Thoracic aorta (tissue), 2 donors: ENCODE measurements around the gene C1R. TPM values are rescaled to one million over a fixed set of nuclear protein-coding genes. Genes with fewer than 3 reads are reported as not detected.
"Not testable (repeated sequence)": the region's sequence is repeated elsewhere in the genome, so short reads cannot be mapped to it uniquely, and the experiment has no call there.

ENCODE experiments used
- ATAC-seq: fragments of 150-250 bp; one replicate; pipeline ENCODE4 v1.8.0; 2017; ENCODE audit warnings: low read depth; ENCODE audit not compliant: insufficient number of reproducible peaks, low FRiP score
- DNase-seq: peaks from one replicate; pipeline ENCODE4 v3.0.0-alpha.2; 2020; ENCODE audit warnings: low spot score
- H3K27ac ChIP-seq, 2 donors: fragments of 200-600 bp; sonication (generic); 1 replicate in 1 of 2; 2 replicates in 1 of 2; pipeline ENCODE4 v1.5.1; 2016; ENCODE audit warnings: mild to moderate bottlenecking in 2 of 2, moderate library complexity in 2 of 2
- H3K27me3 ChIP-seq: fragments of 200-600 bp; sonication (generic); replicated peaks from 2 replicates; pipeline ENCODE4 v1.6.0; 2016; ENCODE audit warnings: mild to moderate bottlenecking; ENCODE audit not compliant: insufficient read depth
- H3K36me3 ChIP-seq: fragments of 200-600 bp; sonication (generic); one replicate; pipeline ENCODE4 v1.5.1; 2016
- H3K4me1 ChIP-seq, 2 donors: fragments of 200-600 bp; sonication (generic); 1 replicate in 1 of 2; 2 replicates in 1 of 2; pipeline versions ENCODE4 v1.5.1 to v1.6.0; 2016; ENCODE audit warnings: low read depth in 2 of 2, mild to moderate bottlenecking in 1 of 2; ENCODE audit not compliant: control insufficient read depth in 1 of 2
- H3K4me3 ChIP-seq: fragments of 200-600 bp; sonication (generic); 2 replicates; pipeline ENCODE4 v1.5.1; 2016; ENCODE audit warnings: mild to moderate bottlenecking
- H3K9me3 ChIP-seq: fragments of 200-600 bp; sonication (generic); 2 replicates; pipeline ENCODE4 v1.5.1; 2016
- CTCF ChIP-seq: fragments of 200-600 bp; sonication (generic); IDR thresholded peaks from one replicate; pipeline ENCODE4 v1.5.1; 2019; ENCODE audit warnings: antibody characterized with exemption
- total RNA-seq, 2 donors: library from RNA; depleted of rRNA; stranded (reverse); fragments of >200 nt; gene quantifications; one replicate each; pipeline versions ENCODE4 v1.1.0 to v1.2.3, GENCODE V29; 2016

C1R gene
- total RNA-seq, 2 donors from 2014 or later = 811 to 997 TPM

GRCh38 chr12:7108796-7109571 is 16.7 kb upstream of the C1R start, which contains the start of gene C1RL:
C1RL (minus strand) TSS chr12:7109214; CDS start chr12:7109180, 34 bp downstream.
- Histone ChIP-seq H3K4me1 (peaks cover 10 to 24% of the 10 kb centered on the region in 2 donors), H3K9me3 (no peaks in the 10 kb centered on the region), H3K27ac (peak within 1 kb of the TSS; percentile 93 to 99), H3K27me3 (no peaks in the 10 kb centered on the region), H3K36me3 (no peaks in the 10 kb centered on the region), H3K4me3 (peak within 1 kb of the TSS; percentile 78)
- DNase-seq (peak; percentile 82), ATAC-seq (peak; percentile 83)
- peak; percentile 98 for TF ChIP-seq CTCF

GRCh38 chr12:7108003-7108795 is 16.0 kb upstream of the C1R start:
- peaks cover 10 to 24% of the 10 kb centered on the region in 2 donors for H3K4me1 ChIP-seq
- H3K36me3 ChIP-seq = peaks cover 3% of the 10 kb centered on the region
- H3K27ac ChIP-seq = peak overlapping the region; percentile 93 to 99
- no peaks in the 10 kb centered on the region for H3K9me3 ChIP-seq
- H3K27me3 ChIP-seq = no peaks in the 10 kb centered on the region
- peak; percentile 56 for ATAC-seq
- peak overlapping the region; percentile 78 for H3K4me3 ChIP-seq
- no peak for TF ChIP-seq CTCF
- peak; percentile 35 for DNase-seq

GRCh38 chr12:7107636-7108002 is 15.4 kb upstream of the C1R start:
- TF ChIP-seq CTCF = no peak
- DNase-seq (no peak), ATAC-seq (no peak)
- Histone ChIP-seq H3K4me3 (peak overlapping the region; percentile 78), H3K27me3 (no peaks in the 10 kb centered on the region), H3K9me3 (no peaks in the 10 kb centered on the region), H3K4me1 (peaks cover 7 to 24% of the 10 kb centered on the region in 2 donors), H3K27ac (peak overlapping the region; percentile 93 to 99), H3K36me3 (peaks cover 8% of the 10 kb centered on the region)

- H3K36me3 ChIP-seq = not testable (repeated sequence)
- Histone ChIP-seq H3K4me3 (peak overlapping the region; percentile 26), H3K4me1 (peaks cover 7 to 24% of the 10 kb centered on the region in 2 donors)
These were observed 14.9 kb upstream of the C1R start for GRCh38 chr12:7107181-7107580.

GRCh38 chr12:7106082-7106481 is 13.8 kb upstream of the C1R start:
- Histone ChIP-seq H3K9me3 (no peaks in the 10 kb centered on the region), H3K4me1 (peaks cover 7 to 24% of the 10 kb centered on the region in 2 donors), H3K27ac (no peak overlapping the region), H3K4me3 (no peak overlapping the region), H3K27me3 (no peaks in the 10 kb centered on the region), H3K36me3 (peaks cover 8% of the 10 kb centered on the region)
- no peak for ATAC-seq
- no peak for DNase-seq
- TF ChIP-seq CTCF = no peak

More at GRCh38 chr12:7107181-7107580, 14.9 kb upstream of the C1R start:
- not testable (repeated sequence) for H3K27ac ChIP-seq, H3K9me3 ChIP-seq, ATAC-seq, DNase-seq, H3K27me3 ChIP-seq
